Lower leg skin (tissue), 3 donors: Measurements from ENCODE around the gene BIRC6.

Experiments used
- CTCF ChIP-seq, 3 donors: fragments of 450-650 bp; IDR thresholded peaks; one replicate each; pipeline ENCODE4 v1.5.1; 2016; ENCODE audit warnings: antibody characterized with exemption in 3 of 3, mild to moderate bottlenecking in 3 of 3, moderate library complexity in 2 of 3
- POLR2A ChIP-seq, 2 donors: fragments of 450-650 bp; IDR thresholded peaks; one replicate each; pipeline ENCODE4 v1.6.1; 2016 to 2017; ENCODE audit warnings: antibody characterized with exemption in 2 of 2, mild to moderate bottlenecking in 1 of 2, moderate library complexity in 1 of 2

GRCh38 chr2:32553829-32554432 is 197.1 kb downstream of the BIRC6 start:
- TF ChIP-seq POLR2A (IDR thresholded peaks at IDR 0.05) (no peak), CTCF (IDR thresholded peaks at IDR 0.05) (no peak)
